ENCODE results near the gene BRD9.
"Not testable (repeated sequence)": the region's sequence is repeated elsewhere in the genome, so short reads cannot be mapped to it uniquely, and the experiment has no call there.

Gene BRD9

GRCh38 chr5:923281-923873 is 30.8 kb upstream of the BRD9 start:
- DNase-seq (ENCODE audit: low read depth in 2 of 2): peak; percentile 58 to 63

- DNase-seq (ENCODE audit: low read depth in 2 of 2): no peak
Measured at GRCh38 chr5:922436-923280, 30.1 kb upstream of the BRD9 start.

- no peak for DNase-seq (ENCODE audit: low read depth in 2 of 2)
Measured at GRCh38 chr5:921456-922435, 29.1 kb upstream of the BRD9 start.

GRCh38 chr5:920321-920720 is 27.7 kb upstream of the BRD9 start:
- no peak for DNase-seq (ENCODE audit: low read depth in 2 of 2)

GRCh38 chr5:919356-920000 is 26.9 kb upstream of the BRD9 start:
- DNase-seq (ENCODE audit: low read depth in 2 of 2): no peak

- not testable (repeated sequence) for DNase-seq (ENCODE audit: low read depth in 2 of 2)
Measured at GRCh38 chr5:918717-919116, 26.1 kb upstream of the BRD9 start.

- DNase-seq (ENCODE audit: low read depth in 2 of 2): no peak
Measured at GRCh38 chr5:916441-917293, 24.1 kb upstream of the BRD9 start.

GRCh38 chr5:915946-916345 is 23.3 kb upstream of the BRD9 start:
- DNase-seq (ENCODE audit: low read depth in 2 of 2): no peak

- not testable (repeated sequence) for DNase-seq (ENCODE audit: low read depth in 2 of 2)
Measured at GRCh38 chr5:915346-915745, 22.7 kb upstream of the BRD9 start.

GRCh38 chr5:914612-915011 is 22.0 kb upstream of the BRD9 start:
- DNase-seq (ENCODE audit: low read depth in 2 of 2): no peak

GRCh38 chr5:914174-914573 is 21.6 kb upstream of the BRD9 start:
- no peak for DNase-seq (ENCODE audit: low read depth in 2 of 2)

GRCh38 chr5:912280-913091 is 19.9 kb upstream of the BRD9 start:
- DNase-seq (ENCODE audit: low read depth in 2 of 2): peak; percentile 66 to 79

GRCh38 chr5:911601-912000 is 19.0 kb upstream of the BRD9 start:
- DNase-seq (ENCODE audit: low read depth in 2 of 2): no peak

- no peak for DNase-seq (ENCODE audit: low read depth in 2 of 2)
Measured at GRCh38 chr5:910769-911160, 18.2 kb upstream of the BRD9 start.

GRCh38 chr5:909994-910768 is 17.6 kb upstream of the BRD9 start:
- DNase-seq (ENCODE audit: low read depth in 2 of 2): no peak

- DNase-seq (ENCODE audit: low read depth in 2 of 2): no peak
Measured at GRCh38 chr5:909086-909485, 16.5 kb upstream of the BRD9 start.

GRCh38 chr5:908172-908571 is 15.6 kb upstream of the BRD9 start:
- DNase-seq (ENCODE audit: low read depth in 2 of 2): no peak

GRCh38 chr5:907366-907910 is 14.8 kb upstream of the BRD9 start:
- DNase-seq (ENCODE audit: low read depth in 2 of 2): no peak

- no peak for DNase-seq (ENCODE audit: low read depth in 2 of 2)
Measured at GRCh38 chr5:905139-905642, 12.6 kb upstream of the BRD9 start.

All from stimulated activated CD4-positive, alpha-beta T cell treated with anti-CD3 and anti-CD28 coated beads, Interleukin-4, amount 100 ng/mL, for 48 hours (primary cell).